Measurements from ENCODE around the gene SMARCA5. TPM values are rescaled to one million over a fixed set of nuclear protein-coding genes. Genes with fewer than 3 reads are reported as not detected.

SMARCA5 gene
- total RNA-seq, 6 donors from 2014 or later, result 27.4 to 93.5 (median 58.3) TPM

GRCh38 chr4:143514169-143514495 is 630 bp downstream of the SMARCA5 start:
- TF ChIP-seq CTCF (IDR thresholded peaks at IDR 0.05), result no peak
- TF ChIP-seq POLR2AphosphoS5 (IDR thresholded peaks at IDR 0.05), result no peak
- no peak for TF ChIP-seq EP300 (IDR thresholded peaks at IDR 0.05)
- TF ChIP-seq POLR2A (IDR thresholded peaks at IDR 0.05), result no peak
- H3K4me1 ChIP-seq, result peaks cover 12 to 44% (median 37%) of the 10 kb centered on the region in 4 donors
- 0% methylated on average over 13 of the region's 13 CpGs for WGBS, 2 donors

GRCh38 chr4:143514497-143514896 is 995 bp downstream of the SMARCA5 start:
- Histone ChIP-seq H3K9me3 (no peaks in the 10 kb centered on the region), H3K4me3 (peak overlapping the region; percentile 56 to 97 (median 86)), H3K36me3 (peaks cover 0 to 19% (median 3%) of the 10 kb centered on the region in 4 donors), H3K27ac (peak overlapping the region; percentile 91 to 99 (median 98)), H3K27me3 (peaks cover 0 to 3% (median 0%) of the 10 kb centered on the region in 4 donors), H3K4me1 (peaks cover 12 to 47% (median 40%) of the 10 kb centered on the region in 4 donors)
- TF ChIP-seq POLR2AphosphoS5 (IDR thresholded peaks at IDR 0.05) (no peak), POLR2A (IDR thresholded peaks at IDR 0.05) (no peak), EP300 (IDR thresholded peaks at IDR 0.05) (no peak), CTCF (IDR thresholded peaks at IDR 0.05) (no peak)
- ATAC-seq (ENCODE audit: low FRiP score in 2 of 2) (peak; percentile 50 to 58), DNase-seq (peak; percentile 46 to 49)
- WGBS, 2 donors, result 0% methylated on average over 17 to 18 of the region's 18 CpGs

More at GRCh38 chr4:143514169-143514495, 630 bp downstream of the SMARCA5 start:
- peaks cover 0 to 3% (median 0%) of the 10 kb centered on the region in 4 donors for H3K27me3 ChIP-seq
- H3K9me3 ChIP-seq, result no peaks in the 10 kb centered on the region
- ATAC-seq (ENCODE audit: low FRiP score in 2 of 2) (no peak), DNase-seq (no peak)
- H3K36me3 ChIP-seq, result peaks cover 0 to 15% (median 3%) of the 10 kb centered on the region in 4 donors
- peak overlapping the region; percentile 91 to 99 (median 98) for H3K27ac ChIP-seq
- peak overlapping the region; percentile 56 to 97 (median 86) for H3K4me3 ChIP-seq

- peaks cover 0 to 23% (median 3%) of the 10 kb centered on the region in 4 donors for H3K36me3 ChIP-seq
- H3K4me1 ChIP-seq, result peaks cover 12 to 47% (median 43%) of the 10 kb centered on the region in 4 donors
- peaks cover 0 to 3% (median 0%) of the 10 kb centered on the region in 4 donors for H3K27me3 ChIP-seq
- TF ChIP-seq POLR2AphosphoS5 (IDR thresholded peaks at IDR 0.05), result no peak
- no peak for TF ChIP-seq POLR2A (IDR thresholded peaks at IDR 0.05)
- no peak for TF ChIP-seq CTCF (IDR thresholded peaks at IDR 0.05)
- TF ChIP-seq EP300 (IDR thresholded peaks at IDR 0.05), result no peak
- DNase-seq (no peak), ATAC-seq (ENCODE audit: low FRiP score in 2 of 2) (no peak)
- H3K4me3 ChIP-seq, result peak overlapping the region; percentile 56 to 97 (median 86)
- 9 to 14% methylated on average over 5 of the region's 5 CpGs for WGBS, 2 donors
- H3K27ac ChIP-seq, result peak overlapping the region; percentile 91 to 99 (median 98)
- no peaks in the 10 kb centered on the region for H3K9me3 ChIP-seq
Observed at GRCh38 chr4:143514901-143515300, 1.4 kb downstream of the SMARCA5 start.

- Histone ChIP-seq H3K9me3 (no peaks in the 10 kb centered on the region), H3K27ac (peak overlapping the region in 1 of 4 donors; percentile 97), H3K4me3 (peak overlapping the region in 3 of 4 donors; percentile 83 to 97 (median 90)), H3K27me3 (peaks cover 0 to 3% (median 0%) of the 10 kb centered on the region in 4 donors), H3K36me3 (peaks cover 0 to 27% (median 4%) of the 10 kb centered on the region in 4 donors), H3K4me1 (peaks cover 14 to 52% (median 44%) of the 10 kb centered on the region in 4 donors)
- ATAC-seq (ENCODE audit: low FRiP score in 2 of 2) (no peak), DNase-seq (no peak)
- TF ChIP-seq CTCF (IDR thresholded peaks at IDR 0.05), result no peak
- TF ChIP-seq EP300 (IDR thresholded peaks at IDR 0.05), result no peak
- no peak for TF ChIP-seq POLR2A (IDR thresholded peaks at IDR 0.05)
- no peak for TF ChIP-seq POLR2AphosphoS5 (IDR thresholded peaks at IDR 0.05)
Observed at GRCh38 chr4:143515905-143516304, 2.4 kb downstream of the SMARCA5 start.

GRCh38 chr4:143517764-143518163 is 4.3 kb downstream of the SMARCA5 start:
- no peak for ATAC-seq (ENCODE audit: low FRiP score in 2 of 2)
- 77 to 78% methylated on average over 2 of the region's 2 CpGs for WGBS, 2 donors
- Histone ChIP-seq H3K4me1 (peaks cover 17 to 61% (median 51%) of the 10 kb centered on the region in 4 donors), H3K27ac (no peak overlapping the region), H3K9me3 (no peaks in the 10 kb centered on the region), H3K36me3 (peaks cover 0 to 44% (median 10%) of the 10 kb centered on the region in 4 donors), H3K4me3 (peak overlapping the region in 1 of 4 donors; percentile 90), H3K27me3 (no peaks in the 10 kb centered on the region)
- TF ChIP-seq EP300 (IDR thresholded peaks at IDR 0.05) (no peak), CTCF (IDR thresholded peaks at IDR 0.05) (no peak), POLR2A (IDR thresholded peaks at IDR 0.05) (no peak), POLR2AphosphoS5 (IDR thresholded peaks at IDR 0.05) (no peak)
- no peak for DNase-seq
